Stimulated activated CD4-positive, alpha-beta T cell treated with anti-CD3 and anti-CD28 coated beads, Interleukin-15, amount 100 ng/mL, for 24 hours (primary cell): ENCODE data around the gene SLC43A3.
"Not testable (repeated sequence)": the region's sequence is repeated elsewhere in the genome, so short reads cannot be mapped to it uniquely, and the experiment has no call there.

ENCODE experiments used
- DNase-seq: peaks from one replicate; pipeline ENCODE4 v3.0.0-alpha.2; 2020

SLC43A3 gene

DNA sequence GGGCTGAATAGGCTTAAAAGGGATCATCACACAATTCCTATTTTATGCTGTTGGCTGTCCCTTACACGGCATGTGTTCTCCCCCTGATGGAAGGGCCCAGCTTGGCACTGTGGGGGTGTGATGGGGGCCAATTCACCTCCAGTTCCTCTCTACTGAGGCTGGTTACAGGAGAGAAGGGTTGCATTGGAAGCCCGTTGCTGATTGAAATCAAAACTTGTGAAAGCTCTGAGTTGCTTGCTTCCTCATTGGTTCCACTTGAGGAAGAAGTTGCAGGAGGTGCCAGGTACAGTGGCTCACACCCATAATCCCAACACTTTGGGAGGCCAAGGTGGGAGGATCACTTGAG, 23.1 kb downstream of the SLC43A3 start:
- DNase-seq = no peak

- DNase-seq = not testable (repeated sequence)
These were observed 23.7 kb downstream of the SLC43A3 start for GRCh38 chr11:57403003-57403801.

DNA sequence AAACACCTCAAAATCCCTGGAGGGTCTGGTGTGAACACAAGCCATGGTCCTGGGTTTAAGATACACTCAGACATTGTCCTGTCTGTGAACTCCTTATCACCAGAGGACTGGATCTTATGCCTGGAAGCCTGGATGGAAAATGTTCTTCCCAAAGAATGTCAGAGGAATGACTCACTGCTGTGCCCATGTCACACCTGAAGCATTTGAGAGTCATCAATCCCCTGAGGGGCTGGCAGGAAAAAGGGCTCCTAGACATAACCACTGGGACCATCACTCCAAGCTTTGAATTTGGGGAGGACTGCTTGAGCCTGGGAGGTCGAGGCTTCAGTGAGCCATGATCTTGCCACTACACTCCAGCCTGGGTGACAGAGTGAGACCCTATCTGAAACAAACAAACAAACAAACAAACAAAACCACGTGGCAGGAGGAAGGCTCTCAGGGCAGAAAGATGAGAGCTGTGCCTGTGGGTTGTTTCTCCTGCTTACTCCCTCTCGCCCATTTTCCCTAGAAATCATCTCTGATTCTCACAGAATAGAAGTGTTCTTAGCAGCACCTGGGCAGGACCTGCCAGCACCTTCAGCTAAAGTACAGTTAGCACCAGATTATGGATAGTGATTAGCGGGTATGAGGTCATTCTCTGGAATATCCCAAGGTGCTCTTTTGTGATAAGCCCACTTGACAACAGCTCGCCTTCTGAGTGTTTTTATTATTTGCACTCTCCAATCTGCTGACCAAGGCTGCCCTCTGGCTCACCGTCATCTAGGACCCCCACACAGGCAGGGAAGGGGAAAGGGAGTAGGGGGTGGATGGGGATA, 24.5 kb downstream of the SLC43A3 start:
- no peak for DNase-seq

GRCh38 chr11:57399972-57400578, 26.8 kb downstream of the SLC43A3 start:
- no peak for DNase-seq

- no peak for DNase-seq
These were observed 27.7 kb downstream of the SLC43A3 start for GRCh38 chr11:57399221-57399620.

DNA sequence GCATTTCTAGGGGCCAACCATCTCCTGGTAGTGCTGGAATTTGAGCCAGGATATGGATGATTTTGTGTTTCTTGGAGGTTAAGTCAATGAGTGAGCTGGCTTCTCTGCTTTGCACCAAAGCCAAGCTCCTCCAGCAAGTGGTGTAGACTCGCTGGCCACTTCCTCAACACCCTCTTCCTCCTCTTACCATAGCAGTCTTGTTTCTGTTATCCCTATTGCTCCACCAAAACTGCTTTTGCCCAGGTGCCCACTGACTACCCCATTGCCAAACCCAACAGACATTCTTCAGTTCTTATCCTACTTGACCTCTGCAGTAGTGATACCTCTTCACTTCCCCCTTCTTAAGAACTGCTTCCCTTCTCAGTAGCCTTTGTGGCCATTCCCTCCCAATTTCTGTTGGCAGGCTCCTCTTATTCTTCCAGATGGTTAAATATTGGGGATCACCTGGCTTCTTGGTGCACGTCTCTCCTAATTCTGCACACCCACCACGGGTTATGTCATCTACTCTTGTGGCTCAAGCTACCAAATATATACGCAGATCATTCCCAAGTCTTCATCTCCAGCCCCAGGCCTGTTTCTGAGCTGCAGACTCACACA, 29.4 kb downstream of the SLC43A3 start:
- no peak for DNase-seq

DNA sequence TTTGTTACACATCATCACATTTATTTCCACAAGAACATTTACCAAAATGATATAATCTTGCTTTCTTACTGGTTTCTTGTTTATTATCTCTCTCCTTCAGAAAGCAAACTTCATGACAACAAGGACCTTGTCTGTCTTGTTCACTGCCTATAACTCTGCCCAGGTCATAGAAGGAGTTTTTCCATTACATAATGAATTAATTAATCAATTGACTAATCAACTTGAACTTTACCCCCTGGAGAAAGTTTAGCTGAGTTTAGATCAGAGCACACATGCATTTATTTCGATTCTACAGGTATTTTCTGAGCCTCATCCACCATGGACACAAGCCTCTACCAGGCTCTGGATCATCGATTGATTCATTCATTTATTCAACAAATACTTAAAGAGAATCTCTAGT, 30.2 kb downstream of the SLC43A3 start:
- no peak for DNase-seq

DNA sequence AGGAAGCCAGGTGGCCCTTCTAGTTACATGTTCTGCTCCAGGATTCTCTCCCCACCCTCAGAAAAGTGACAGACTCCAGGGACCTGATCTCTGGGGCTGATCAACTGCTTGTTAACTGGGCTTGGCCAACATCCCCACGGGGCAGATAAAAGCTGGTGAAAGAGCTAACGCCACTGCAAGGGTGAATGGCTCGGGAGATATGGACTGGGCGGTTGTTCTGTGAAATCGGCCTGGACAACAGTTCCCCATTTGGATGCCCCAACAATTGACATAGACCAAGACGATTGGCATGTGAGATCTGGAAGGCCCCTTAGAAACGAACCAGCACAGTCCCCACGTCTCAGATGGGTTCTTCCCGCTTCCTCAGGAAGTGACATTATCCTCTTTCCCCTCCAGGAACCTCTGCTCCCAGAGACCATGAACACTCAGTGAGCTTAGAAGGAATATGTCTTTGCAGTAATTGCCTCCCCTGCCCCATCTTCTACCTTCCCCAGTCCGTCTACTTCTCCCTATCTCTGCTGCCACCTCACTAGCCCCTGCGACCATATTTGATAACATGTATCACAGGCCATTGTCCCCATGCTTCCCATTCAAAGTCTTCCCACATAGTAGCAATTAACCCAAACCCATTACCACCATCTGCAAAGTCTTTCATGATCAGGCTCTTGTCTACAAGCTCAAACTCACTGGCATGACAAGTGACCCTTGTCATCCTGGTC, 30.9 kb downstream of the SLC43A3 start:
- no peak for DNase-seq

GRCh38 chr11:57394203-57394965, 32.5 kb downstream of the SLC43A3 start:
- no peak for DNase-seq

GRCh38 chr11:57392763-57393105, 34.2 kb downstream of the SLC43A3 start:
- no peak for DNase-seq

GRCh38 chr11:57392066-57392762, 34.7 kb downstream of the SLC43A3 start:
- DNase-seq = no peak

DNA sequence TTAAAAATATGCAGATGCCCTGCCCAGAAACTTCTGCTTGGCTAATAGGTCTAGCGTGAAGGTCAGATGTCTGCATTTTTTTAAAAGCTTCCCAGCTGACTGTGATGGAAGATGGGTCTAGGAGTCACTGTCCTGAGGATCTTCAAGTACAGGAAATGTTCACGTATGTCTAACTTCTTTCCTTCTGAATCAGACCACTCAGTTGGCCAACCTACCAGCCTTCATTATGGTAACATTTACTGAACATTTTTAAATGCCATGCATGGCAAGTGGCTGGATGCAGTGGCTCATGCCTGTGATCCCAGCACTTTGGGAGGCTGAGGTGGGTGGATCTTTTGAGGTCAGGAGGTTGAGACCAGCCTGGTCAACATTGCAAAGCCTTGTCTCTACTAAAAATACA, 35.4 kb downstream of the SLC43A3 start:
- DNase-seq = no peak

DNA sequence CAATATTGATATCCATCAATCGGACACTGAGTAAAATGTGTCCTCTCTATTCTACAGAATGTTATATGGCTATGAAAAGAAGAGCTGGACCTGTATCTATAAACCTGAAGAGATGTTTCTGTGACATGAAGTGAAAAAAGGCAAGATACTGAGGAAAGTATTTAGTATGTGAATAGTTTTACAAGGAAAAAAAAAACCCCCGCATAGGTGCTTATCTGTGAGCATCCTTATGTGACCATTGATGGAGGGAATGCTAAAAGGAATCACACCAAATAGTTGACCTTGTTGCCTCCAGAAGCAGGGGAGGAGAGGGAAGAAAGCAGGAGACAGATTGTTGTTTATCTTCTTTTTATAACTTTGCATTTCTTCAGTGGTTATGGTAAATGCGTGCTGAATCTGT, 35.8 kb downstream of the SLC43A3 start:
- no peak for DNase-seq

DNA sequence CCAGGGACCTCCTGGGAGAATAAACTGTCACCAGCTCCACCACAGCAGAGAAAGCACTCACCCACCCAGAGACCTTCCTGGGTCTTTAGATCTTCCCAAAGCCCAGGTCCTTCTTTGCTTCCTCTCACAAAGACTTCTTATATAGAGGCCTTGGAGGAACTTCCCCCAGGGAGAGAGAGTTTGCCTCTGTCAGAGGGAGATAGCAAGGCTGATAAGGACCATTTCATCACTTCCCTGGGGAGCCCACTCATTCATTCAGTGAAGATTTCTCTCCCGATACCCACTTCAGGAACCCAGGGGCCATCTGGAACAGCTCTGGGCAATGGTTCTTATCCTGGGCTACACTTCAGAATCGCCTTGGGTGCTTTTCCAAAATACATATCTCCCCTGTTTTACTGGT, 36.4 kb downstream of the SLC43A3 start, which contains the start of gene PRG2:
TSS of gene PRG2 (minus strand) at position 116 of the 400 bp plus-strand sequence. CDS start 706 bp downstream, outside the sequence.
- no peak for DNase-seq

DNA sequence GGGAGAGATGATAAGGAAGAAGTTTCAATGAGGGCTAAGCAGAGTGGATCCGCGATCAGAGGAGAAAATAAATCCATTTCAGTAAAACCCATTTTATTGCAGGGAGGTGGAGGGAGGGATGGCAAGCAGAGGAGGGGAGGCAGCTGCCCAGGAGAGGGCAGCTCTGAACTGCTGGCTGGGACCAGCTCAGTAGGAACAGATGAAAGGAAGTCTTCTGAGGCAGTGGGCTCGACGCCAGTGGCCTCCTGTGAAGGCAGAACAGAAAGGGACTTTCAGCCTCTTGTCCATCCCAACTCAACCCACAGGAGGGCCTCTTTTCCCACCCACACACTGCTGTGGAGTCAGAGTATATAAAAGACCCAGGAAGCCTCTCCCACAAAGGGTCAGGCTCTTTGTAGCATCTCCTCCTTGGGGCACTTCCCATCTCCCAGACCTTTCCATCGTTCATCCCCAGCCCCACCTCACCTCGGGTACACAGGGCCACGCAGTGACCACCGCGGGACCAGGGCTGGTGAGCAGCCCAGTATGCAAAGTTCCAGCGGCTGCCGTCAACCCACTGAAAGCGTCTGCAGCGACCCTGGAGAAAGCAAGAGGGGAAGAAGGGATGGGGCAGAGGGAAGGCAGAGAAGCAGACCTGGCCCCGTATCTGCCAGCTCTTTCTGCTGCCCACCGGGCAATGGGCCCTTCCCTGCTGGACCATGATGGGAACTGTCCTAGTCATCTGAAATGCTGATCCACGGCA, 39.5 kb downstream of the SLC43A3 start:
- DNase-seq = no peak

DNA sequence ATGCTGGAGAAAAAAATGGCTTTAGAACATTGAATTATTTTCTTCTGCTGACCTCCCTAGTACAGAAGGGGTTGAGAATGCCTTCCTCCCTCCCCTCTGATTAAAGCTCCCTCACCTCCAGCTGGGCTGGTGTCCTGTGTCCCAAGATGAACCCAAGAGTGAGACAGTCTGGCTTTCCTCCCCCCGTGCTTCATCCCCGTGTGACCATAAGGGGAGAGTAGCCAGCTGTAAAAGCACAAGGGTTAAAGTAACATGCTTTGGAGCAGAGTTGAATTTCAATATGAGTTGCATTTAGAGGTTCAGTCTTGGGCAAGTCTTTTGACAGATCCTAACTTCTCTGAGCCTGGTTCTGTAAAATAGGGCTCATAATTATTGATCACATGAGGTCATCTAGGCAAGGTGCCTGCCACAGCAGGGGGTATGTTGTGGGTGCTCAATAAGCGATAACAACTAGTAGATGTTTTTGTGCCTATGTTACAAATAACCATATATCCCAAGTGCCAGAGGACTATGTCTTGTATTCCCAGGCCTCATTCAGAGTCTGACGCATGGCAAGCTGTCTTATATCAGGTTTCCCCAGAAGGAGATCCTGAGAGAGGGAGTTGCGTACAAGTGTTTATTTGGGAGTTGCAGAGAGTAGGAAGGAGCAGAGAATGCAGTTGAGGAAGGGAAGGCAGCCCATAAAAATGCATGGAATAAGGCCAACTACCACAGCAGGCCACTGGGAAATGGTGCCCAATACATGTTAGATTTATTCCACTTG, 40.6 kb downstream of the SLC43A3 start:
- no peak for DNase-seq

GRCh38 chr11:57380975-57381374, 45.9 kb downstream of the SLC43A3 start, which contains the start of gene PRG3:
PRG3 (minus strand) TSS chr11:57381150; CDS start chr11:57380708, 442 bp downstream.
- DNase-seq = no peak

DNA sequence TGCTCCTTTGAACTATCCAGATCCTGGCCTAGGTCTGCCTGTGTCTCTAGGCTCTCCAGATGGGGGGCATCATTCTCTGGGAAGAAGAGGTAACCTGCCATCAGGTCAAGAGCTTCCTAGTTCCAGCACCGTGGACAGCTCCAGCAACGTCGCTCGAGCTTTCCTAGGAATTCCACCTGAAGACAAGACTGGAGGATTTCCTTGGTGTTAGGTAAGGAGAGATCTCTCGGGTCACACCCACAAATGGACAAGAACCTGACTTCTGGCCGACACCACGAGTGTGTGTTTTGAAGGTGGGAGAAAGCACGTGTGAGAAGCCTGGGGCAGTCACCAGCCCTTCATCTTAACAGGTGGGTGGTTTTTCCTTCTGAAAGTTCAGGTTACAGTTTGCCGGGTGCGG, 47.2 kb downstream of the SLC43A3 start:
- no peak for DNase-seq

DNA sequence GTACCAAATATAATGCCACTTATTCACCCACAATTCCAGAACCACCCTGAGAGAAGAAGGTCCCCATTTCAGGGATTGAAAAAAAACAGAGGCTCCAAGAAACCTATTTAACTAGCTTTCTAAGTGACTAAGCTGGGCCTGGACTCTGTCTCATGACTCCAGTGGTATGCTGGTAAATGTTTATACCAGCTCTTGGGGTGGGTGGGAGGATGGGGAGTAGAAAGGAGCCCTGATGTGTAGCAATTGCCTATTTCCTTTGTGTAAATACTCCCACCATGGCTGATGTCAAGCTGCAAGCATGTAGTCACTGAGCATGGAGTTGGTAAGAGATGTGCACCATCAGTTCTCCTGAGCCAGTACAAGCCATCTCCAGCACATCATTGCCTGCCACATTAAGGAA, 48.7 kb downstream of the SLC43A3 start:
- no peak for DNase-seq

GRCh38 chr11:57377107-57377506, 49.8 kb downstream of the SLC43A3 start:
- no peak for DNase-seq
